HUES64 (cell line): ENCODE results near the gene PPP1R12C.

Source experiments
- H3K27ac ChIP-seq: 2 replicates; pipeline ENCODE4 v1.7.0; 2013; ENCODE audit warnings: low read depth, low read length, inconsistent platforms
- H3K27me3 ChIP-seq: 2 replicates; pipeline ENCODE4 v1.6.1; 2013; ENCODE audit warnings: mild to moderate bottlenecking, low read length; ENCODE audit not compliant: insufficient read depth
- H3K36me3 ChIP-seq: 2 replicates; pipeline ENCODE4 v1.6.1; 2013; ENCODE audit warnings: mild to moderate bottlenecking, low read length; ENCODE audit not compliant: insufficient read depth
- H3K4me1 ChIP-seq: 2 replicates; pipeline ENCODE4 v1.6.1; 2013; ENCODE audit warnings: mild to moderate bottlenecking, low read length, moderate library complexity; ENCODE audit not compliant: insufficient read depth
- H3K4me3 ChIP-seq: 2 replicates; pipeline ENCODE4 v1.5.1; 2013; ENCODE audit warnings: mild to moderate bottlenecking, low read length, moderate library complexity
- H3K9ac ChIP-seq: 2 replicates; pipeline ENCODE4 v1.6.1; 2013; ENCODE audit warnings: mild to moderate bottlenecking, low read depth, low read length
- H3K9me3 ChIP-seq: 2 replicates; pipeline ENCODE4 v1.6.1; 2013; ENCODE audit warnings: low read depth, low read length; ENCODE audit not compliant: insufficient read depth
- WGBS: fragments of 150-250, 120-280 bp; methylation state at CpG from one replicate; pipeline ENCODE4 v1.1.7; 2013; ENCODE audit warnings: missing lambda C conversion rate; 5-methylcytosine and 5-hydroxymethylcytosine counted together

The PPP1R12C gene

DNA sequence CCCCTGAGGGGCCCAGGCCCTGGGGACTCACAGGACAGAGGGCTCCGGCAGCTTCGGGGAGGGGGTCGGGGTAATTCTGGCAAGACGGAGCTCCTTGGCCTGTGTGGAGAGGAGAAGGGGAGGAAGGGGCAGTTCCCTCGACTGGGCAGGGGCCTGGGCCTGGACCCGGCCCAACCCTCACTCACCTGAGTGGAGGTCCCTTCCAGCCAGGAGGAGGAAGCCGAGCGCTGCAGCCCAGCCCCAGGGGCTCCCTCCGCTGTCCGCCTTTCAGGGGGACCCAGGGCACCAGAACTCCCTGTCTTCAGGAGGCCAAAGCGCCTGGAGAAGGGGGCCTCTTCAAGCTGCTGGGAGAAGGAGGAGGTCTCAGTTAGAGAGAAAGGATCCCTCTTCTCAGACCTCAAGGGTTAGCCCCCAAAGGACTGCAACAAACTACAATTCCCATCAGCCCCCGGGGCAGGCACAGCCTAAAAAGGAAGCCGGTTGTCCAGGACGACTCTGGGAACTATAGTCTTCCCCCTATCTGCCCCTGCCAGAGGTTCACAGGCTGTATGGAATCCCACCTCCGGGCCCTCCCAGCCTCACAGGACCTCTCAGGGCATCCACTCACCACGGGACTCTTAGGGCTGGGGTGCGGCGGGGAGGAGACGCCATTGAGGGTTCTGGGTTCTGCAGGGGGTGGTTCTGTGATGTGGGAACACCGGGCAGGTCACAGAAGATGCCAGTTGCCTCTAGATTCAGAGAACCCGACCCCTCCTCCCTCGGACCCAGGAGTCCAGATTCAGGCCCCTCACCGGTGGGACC is 22.0 kb downstream of the PPP1R12C start:
- H3K9ac ChIP-seq = no peak overlapping the region
- WGBS = 88% methylated on average over 22 of the region's 23 CpGs

DNA sequence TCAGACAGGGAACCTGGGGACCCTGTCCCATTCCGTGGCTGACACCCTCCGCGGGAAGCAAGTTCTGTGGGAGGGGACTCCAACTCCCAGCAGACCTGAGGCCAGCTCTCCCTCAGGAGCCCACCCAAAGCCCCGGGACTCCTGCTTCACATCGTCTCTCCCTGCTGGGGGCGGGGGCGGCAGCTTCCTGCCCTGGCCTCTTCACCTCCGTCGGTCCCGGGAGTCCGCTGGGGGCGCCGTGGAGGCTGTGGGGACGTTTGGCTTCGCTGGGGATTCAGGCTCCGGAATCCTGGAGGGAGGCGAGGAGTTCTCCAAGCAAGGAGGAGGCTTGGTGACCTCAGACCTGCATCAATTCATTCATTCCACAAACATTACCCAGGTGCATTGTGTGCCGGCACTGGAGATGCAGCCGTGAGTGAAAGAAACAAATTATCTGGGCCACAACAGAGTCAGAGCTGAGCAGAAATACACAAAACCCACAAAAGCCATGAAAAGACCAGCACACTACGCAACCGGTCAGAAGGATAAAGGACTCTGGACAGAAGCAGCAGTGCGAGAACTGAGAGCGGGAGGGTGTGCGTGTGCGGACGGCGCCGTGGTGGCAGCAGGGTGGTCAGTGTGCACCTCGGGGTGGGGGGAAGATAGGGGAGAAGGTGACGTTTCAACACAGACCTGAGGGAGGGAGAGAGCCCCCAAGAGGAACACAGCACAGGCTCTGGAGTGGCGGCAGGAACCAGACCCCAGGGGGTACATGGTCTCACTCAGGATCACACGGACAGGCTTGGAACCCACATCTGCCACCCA is 22.8 kb downstream of the PPP1R12C start:
- Histone ChIP-seq H3K27ac (no peak overlapping the region), H3K9me3 (no peaks in the 10 kb centered on the region), H3K4me3 (no peak overlapping the region), H3K36me3 (peaks cover 13% of the 10 kb centered on the region), H3K9ac (no peak overlapping the region), H3K4me1 (peaks cover 9% of the 10 kb centered on the region; the same call in 1 of the 2 replicates), H3K27me3 (no peaks in the 10 kb centered on the region)
- 83% methylated on average over 32 of the region's 32 CpGs for WGBS

More for the DNA sequence above, 22.0 kb downstream of the PPP1R12C start:
- Histone ChIP-seq H3K4me3 (no peak overlapping the region), H3K27ac (no peak overlapping the region; the same call in 1 of the 2 replicates), H3K4me1 (peaks cover 9% of the 10 kb centered on the region; the same call in 1 of the 2 replicates), H3K27me3 (no peaks in the 10 kb centered on the region), H3K36me3 (peaks cover 12% of the 10 kb centered on the region), H3K9me3 (no peaks in the 10 kb centered on the region)

DNA sequence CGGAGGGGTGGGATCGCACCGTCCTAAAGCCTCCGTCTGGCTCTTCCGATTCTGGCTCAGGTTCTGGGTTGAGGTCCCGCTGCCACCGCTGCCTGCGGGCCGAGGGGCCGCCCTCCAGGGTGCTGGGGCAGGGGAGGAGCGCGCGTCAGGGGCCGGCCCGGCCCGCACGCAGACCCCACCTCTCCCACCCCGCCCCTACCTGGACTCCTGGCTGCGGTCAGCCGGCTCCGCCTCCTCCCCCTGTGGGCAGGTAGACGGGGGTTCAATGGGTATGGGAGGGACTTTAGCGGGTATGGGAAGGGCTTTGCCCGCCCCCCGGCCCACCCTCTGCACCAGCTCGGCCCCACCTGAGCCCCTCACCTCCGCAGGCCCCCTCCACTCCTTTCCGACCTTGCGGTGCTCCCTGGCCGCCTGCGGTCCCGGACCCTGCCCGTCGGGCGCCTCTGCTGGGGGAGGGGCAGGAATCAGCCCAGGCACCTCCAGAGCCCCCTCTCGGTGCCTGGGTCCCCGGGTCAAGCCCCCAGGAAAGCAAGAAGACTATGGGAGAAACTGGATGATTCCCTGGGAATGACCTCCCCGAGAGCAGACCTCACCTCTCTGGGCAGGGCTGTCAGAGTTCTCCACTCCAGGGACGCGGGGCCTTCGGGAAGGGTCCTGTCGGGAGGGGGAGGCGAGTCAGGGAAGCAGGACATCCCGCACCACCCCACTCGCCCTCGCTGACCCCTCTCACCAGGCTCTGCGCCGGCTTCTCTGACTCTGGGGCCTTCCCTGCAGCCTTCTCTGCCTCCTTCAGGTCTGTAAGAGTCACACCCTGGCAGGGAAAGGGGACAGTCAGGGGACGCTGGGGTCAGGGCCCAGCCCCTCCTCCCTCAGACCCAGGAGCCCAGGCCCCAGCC is 24.8 kb downstream of the PPP1R12C start:
- H3K27me3 ChIP-seq = no peaks in the 10 kb centered on the region; the same call in 1 of the 2 replicates
- peaks cover 13% of the 10 kb centered on the region for H3K36me3 ChIP-seq
- peak overlapping the region; percentile 51 for H3K4me3 ChIP-seq
- peaks cover 17% of the 10 kb centered on the region for H3K4me1 ChIP-seq
- no peak overlapping the region for H3K27ac ChIP-seq
- no peak overlapping the region for H3K9ac ChIP-seq
- no peaks in the 10 kb centered on the region for H3K9me3 ChIP-seq
- WGBS = 63% methylated on average over 33 of the region's 49 CpGs

DNA sequence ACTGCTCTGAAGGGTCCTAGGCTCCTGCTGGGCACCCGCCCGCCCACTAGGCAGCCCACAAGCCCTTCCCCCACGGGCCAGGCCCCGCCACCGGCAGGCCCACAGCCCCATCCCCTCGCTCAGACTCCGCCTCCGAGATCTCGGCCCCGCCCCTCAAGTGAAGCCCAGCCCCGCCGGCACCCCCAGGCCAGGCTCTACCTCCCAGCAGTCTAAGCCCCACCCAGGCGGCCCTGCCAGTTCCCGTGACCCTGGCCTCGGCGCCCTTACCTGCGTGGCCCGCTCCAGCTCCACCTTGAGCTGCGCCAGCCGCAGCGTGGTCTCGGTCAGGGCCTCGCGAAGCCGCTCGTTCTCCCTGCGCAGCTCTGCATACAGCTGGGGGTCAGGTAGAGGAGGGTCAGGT is 25.5 kb downstream of the PPP1R12C start:
- Histone ChIP-seq H3K9ac (no peak overlapping the region), H3K9me3 (no peaks in the 10 kb centered on the region), H3K4me3 (peak overlapping the region; percentile 51), H3K36me3 (peaks cover 13% of the 10 kb centered on the region), H3K4me1 (peaks cover 21% of the 10 kb centered on the region), H3K27me3 (no peaks in the 10 kb centered on the region; the same call in 1 of the 2 replicates), H3K27ac (no peak overlapping the region)
- WGBS = 45% methylated on average over 27 of the region's 27 CpGs

DNA sequence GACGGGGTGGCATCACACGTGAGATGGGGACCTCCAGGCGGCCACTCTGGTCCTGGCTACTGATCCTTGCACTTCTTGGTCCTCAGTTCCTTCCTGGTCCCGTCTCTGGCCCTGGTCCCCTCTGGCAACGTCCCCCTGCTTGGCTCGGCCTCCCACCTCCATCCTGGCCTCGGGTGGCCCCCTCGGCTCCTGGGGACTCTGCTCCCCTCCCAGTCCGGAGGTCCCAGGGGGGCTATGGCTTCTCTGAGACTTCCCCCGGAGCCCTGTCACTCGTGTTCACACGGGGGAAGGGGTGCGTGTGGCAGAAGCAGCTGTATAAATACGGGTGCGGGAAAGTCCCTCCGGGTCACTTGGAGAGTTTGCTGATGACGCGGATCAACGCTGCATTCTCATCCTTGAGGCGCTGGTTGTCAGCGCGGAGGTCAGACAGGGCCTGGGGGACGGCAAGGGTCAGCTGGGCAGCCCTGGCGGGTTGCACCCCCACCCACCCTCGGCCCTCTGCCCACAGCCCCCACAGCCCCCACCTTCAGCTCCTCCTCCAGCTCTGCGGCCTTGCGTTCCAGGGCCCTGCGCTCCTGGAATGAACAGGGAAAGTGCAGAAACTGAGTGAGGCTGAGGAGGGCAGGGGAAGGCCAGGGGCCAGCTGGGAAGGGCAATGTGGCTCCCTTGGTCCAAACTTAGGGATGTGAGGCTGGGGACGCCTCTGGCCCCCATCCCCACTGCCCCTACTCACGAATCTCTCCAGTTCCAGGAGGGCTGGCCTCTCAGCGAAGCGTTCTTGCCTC is 26.1 kb downstream of the PPP1R12C start:
- no peak overlapping the region for H3K27ac ChIP-seq
- no peaks in the 10 kb centered on the region for H3K9me3 ChIP-seq
- H3K27me3 ChIP-seq = peaks cover under 1% of the 10 kb centered on the region; the same call in 1 of the 2 replicates
- peaks cover 21% of the 10 kb centered on the region for H3K4me1 ChIP-seq
- WGBS = 93% methylated on average over 31 of the region's 32 CpGs
- H3K9ac ChIP-seq = no peak overlapping the region
- no peak overlapping the region for H3K4me3 ChIP-seq
- H3K36me3 ChIP-seq = peaks cover 13% of the 10 kb centered on the region

DNA sequence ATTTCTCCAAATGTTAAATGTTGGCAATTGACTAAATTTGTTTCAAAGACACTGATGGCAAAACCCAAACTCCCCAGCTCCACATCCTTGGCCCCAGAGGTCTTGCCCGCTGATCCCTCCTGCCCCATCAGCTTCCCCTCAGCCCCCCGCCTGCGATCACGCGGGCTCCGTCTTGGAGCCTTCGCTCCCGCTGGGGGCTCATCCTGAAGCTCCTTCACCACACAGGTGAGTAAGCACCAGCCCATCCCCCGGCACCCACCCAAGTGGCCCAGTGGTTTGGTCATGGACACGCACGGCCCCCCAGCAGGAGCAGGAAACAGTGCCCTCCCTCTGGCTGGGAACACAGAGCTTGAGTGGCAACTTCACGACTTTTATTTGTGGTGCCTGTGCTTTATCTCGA is 26.9 kb downstream of the PPP1R12C start:
- Histone ChIP-seq H3K36me3 (peaks cover 13% of the 10 kb centered on the region), H3K9ac (no peak overlapping the region), H3K27me3 (peaks cover 8% of the 10 kb centered on the region), H3K4me1 (peaks cover 26% of the 10 kb centered on the region), H3K4me3 (no peak overlapping the region), H3K27ac (no peak overlapping the region), H3K9me3 (no peaks in the 10 kb centered on the region)
- WGBS = 93% methylated on average over 13 of the region's 13 CpGs

DNA sequence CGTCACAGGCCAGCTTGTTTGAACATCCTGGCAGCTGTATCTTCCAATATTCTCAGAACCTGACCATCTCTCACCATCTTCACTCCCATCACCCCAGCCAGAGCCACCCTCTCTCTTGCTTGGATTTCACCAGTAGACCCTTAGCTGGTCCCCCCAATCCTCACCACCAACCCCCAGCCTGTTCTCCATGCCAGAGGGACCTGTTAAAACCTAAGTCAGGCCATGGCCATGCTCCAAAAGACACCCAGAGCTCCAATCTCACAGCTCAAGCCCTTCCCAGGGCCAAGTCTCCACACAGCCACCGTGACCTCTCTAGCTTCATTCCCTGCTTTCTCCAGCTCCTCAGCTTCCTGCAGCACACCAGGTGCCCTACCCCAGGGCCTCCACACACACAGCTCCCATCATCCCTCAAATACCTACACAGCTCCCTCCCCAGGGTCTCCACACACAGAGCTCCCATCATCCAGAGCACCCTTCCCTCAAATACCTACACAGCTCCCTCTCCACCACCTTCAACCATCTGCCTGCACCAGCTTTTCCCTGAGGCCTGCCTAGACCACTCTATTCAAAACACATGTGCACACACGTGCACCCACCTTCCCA is 28.0 kb downstream of the PPP1R12C start:
- whole genome bisulfite sequencing = 87% methylated on average over 3 of the region's 3 CpGs
- Histone ChIP-seq H3K27me3 (peaks cover 20% of the 10 kb centered on the region), H3K27ac (no peak overlapping the region), H3K4me3 (no peak overlapping the region), H3K9ac (no peak overlapping the region), H3K4me1 (peaks cover 21% of the 10 kb centered on the region), H3K36me3 (peaks cover 7% of the 10 kb centered on the region), H3K9me3 (no peaks in the 10 kb centered on the region)

DNA sequence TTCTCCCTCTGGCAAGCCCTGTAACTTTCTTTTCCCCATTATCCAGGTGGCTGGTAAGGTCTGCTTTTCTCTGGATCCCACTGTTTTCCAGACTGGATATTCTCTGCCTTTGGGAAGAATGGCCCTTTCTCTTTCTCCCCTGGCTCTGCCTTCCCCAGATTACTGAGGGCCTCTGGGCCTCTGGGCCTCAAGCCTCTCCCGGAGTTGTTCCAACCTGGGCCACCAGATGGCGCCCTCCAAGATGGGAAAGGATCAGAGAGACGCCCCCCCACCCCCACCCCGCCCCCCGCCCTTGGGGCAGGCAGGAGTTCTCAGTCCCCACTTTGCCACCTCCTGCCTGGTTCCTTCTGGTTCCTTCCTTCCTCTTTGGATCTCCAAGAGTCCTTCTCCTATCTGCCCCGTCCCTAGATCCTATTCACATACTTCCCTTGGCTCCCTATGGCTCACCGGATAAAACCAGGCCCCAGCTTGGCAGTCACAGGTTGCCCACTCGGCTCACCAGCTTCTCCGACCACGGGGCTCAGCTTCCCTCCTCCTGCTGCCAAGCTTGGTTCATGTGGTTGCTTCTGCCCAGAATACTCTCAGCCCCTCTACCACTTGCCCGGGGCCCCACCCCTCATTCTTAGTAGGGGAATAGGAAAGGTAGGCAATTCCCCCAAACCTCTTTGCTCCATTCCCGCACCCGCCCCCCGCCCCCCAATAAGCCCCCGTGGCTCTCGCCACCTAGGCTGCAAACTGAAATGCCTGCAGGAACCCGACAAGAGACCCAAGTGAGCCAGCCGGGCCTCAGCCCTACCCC is 28.7 kb downstream of the PPP1R12C start:
- Histone ChIP-seq H3K4me3 (0 out of 2 replicates have a peak overlapping the region, but pooled peaks have one; percentile 18), H3K9ac (no peak overlapping the region; the same call in 1 of the 2 replicates), H3K36me3 (peaks cover 7% of the 10 kb centered on the region), H3K9me3 (no peaks in the 10 kb centered on the region), H3K27me3 (peaks cover 26% of the 10 kb centered on the region), H3K27ac (no peak overlapping the region), H3K4me1 (peaks cover 18% of the 10 kb centered on the region)
- 58% methylated on average over 12 of the region's 18 CpGs for WGBS

DNA sequence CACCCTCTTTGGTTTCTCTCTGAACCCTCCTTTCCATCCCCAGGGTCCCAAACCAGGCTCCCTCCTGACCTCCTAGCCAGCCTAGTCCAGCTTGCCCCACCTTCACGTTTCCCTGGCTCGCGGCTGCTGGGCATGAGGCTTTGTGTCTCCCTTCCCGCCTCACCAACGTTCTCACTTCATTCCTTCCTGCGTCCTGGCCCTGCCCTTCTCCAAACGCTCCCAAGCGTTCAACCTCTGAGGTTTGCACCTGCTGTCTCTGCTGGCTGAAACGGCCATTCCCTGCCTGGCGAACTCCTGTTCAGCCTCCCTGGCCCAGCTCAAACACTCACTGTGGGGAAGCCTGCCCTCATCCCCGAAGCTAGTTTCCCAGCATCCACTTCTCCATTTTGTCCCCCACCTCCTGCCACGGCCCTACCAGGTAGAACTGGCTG is 29.4 kb downstream of the PPP1R12C start:
- WGBS = 76% methylated on average over 12 of the region's 12 CpGs
- no peaks in the 10 kb centered on the region for H3K9me3 ChIP-seq
- peaks cover 31% of the 10 kb centered on the region for H3K27me3 ChIP-seq
- H3K27ac ChIP-seq = no peak overlapping the region
- H3K4me3 ChIP-seq = peak overlapping the region; percentile 65
- peak overlapping the region; percentile 63; the same call in 1 of the 2 replicates for H3K9ac ChIP-seq
- peaks cover 7% of the 10 kb centered on the region for H3K36me3 ChIP-seq
- peaks cover 18% of the 10 kb centered on the region for H3K4me1 ChIP-seq
